ENCODE data around the gene EVPLL.
"Not testable (repeated sequence)": the region's sequence is repeated elsewhere in the genome, so short reads cannot be mapped to it uniquely, and the experiment has no call there.

Gene EVPLL

DNA sequence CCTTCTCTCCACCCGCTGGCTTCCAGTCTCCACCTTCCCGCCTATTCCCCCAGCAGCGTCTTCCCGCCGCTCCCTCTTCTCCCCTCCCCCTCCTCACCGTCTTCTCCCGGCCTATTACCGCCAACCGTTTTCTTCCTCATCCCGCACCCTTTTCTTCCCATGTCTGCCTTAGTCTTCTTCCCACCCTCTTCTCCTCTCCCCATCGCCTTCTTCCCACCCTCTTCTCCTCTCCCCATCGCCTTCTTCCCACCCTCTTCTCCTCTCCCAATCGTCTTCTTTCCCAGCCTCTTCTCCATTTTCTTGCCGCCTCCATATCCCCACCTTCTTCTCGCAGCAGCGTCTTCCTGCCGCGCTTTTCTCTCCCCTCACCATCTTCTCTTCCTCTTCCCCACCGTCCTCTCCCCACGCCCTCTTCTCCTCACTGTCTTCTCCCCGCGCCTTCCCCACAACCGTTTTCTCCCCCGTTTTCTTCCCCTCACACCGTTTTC, 33.8 kb downstream of the EVPLL start:
- Mint-ChIP-seq H3K4me3 (peak overlapping the region; percentile 94), H3K27ac (peak overlapping the region; percentile 94), H3K4me1 (peaks cover 34% of the 10 kb centered on the region)
- H3K36me3 Mint-ChIP-seq (ENCODE audit: low read depth); H3K9me3 Mint-ChIP-seq; H3K27me3 Mint-ChIP-seq (ENCODE audit: low read depth, poor library complexity): not testable (repeated sequence)
- peak; percentile 16 for DNase-seq

DNA sequence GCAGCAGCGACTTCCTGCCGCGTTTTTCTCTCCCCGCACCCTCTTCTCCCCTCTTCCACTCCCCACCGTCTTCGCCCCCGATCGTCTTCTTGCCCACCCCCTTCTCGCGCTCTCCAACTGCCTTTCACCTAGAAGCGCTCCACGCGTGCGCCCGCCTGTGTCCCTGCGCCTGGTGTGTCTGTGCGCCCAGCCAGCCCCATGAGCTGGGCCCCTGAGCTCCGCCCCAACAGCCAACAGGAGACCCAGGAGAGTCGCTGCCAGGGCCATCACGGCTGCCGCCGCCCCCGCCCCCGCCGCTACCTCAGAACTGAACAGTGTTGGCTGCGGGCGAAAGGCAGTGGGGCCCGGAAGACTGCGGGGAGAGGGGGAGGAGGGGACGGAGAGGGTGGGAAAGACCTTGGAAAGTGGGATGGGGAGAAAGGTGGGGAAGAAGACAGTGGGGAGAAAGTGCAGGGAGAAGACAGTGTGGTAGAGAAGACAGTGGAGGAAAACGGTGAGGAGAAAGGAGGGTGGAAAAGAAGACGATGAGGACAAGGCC, 34.5 kb downstream of the EVPLL start:
- H3K4me1 Mint-ChIP-seq = peaks cover 38% of the 10 kb centered on the region
- H3K4me3 Mint-ChIP-seq; H3K27ac Mint-ChIP-seq; H3K9me3 Mint-ChIP-seq; H3K36me3 Mint-ChIP-seq (ENCODE audit: low read depth); DNase-seq; H3K27me3 Mint-ChIP-seq (ENCODE audit: low read depth, poor library complexity): not testable (repeated sequence)

DNA sequence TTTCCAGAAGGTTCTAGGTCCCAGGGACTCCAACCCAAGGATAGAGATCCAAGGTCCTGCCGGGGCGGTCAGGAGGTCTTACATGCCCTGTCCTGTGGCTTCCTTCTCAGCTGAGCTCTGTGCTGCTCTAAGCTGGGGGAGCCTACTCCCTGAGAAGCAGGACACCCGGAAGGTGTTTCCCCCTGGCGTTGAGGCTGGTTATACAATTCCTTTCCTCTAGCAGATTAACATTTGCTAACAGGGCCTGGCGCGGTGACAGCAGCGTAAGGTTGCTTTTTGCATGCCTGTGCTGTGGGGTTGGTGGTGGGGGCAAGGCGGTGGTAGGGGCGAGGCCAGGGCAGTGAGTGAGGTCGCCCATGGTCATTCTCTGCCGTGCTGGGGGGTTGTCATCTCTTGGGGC, 43.9 kb downstream of the EVPLL start:
- H3K9me3 Mint-ChIP-seq; H3K4me3 Mint-ChIP-seq; H3K36me3 Mint-ChIP-seq (ENCODE audit: low read depth); H3K27me3 Mint-ChIP-seq (ENCODE audit: low read depth, poor library complexity); DNase-seq; H3K27ac Mint-ChIP-seq; H3K4me1 Mint-ChIP-seq: not testable (repeated sequence)

DNA sequence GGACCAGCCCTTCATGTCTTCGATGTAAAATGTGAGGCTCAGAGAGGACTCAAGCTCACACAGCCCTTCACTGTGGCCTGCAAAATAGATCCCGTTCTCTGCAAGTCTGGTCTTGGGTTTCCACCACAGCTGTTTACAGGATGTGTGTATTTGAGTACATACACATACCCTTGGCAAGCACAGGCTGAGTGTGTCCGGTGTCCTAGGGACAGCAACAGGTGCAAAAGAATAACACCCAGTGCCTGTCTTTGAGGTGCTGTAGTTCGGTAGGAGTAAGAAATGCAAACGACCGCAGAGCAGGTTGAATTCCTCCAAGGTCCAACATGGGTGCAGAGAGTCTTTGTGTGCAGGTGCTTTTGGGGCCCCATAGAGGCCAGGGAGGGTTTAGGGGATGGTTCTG, 44.9 kb downstream of the EVPLL start:
- not testable (repeated sequence) for DNase-seq; H3K4me1 Mint-ChIP-seq; H3K27me3 Mint-ChIP-seq (ENCODE audit: low read depth, poor library complexity); H3K36me3 Mint-ChIP-seq (ENCODE audit: low read depth); H3K4me3 Mint-ChIP-seq; H3K27ac Mint-ChIP-seq; H3K9me3 Mint-ChIP-seq

DNA sequence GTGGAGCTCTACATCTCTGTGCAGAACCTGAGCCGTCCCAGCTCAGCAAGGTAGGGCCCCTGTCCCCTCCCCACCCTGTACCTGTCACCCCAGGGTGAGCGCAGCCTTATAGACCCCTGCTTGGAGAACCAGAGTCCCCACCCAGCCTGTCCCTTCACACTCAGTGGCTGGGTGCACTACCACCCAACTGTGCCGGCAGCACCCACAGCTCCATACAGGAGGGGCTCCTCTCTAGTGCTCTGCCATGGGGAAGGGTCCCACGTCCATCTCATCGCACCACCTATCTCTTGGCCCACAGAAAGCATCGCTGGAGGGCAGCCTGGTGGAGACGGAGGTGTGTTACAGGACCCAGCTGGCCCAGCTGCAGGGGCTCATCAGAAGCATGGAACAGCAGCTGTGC, 45.4 kb downstream of the EVPLL start:
- not testable (repeated sequence) for H3K27me3 Mint-ChIP-seq (ENCODE audit: low read depth, poor library complexity); H3K4me1 Mint-ChIP-seq; DNase-seq; H3K9me3 Mint-ChIP-seq; H3K36me3 Mint-ChIP-seq (ENCODE audit: low read depth); H3K27ac Mint-ChIP-seq; H3K4me3 Mint-ChIP-seq

DNA sequence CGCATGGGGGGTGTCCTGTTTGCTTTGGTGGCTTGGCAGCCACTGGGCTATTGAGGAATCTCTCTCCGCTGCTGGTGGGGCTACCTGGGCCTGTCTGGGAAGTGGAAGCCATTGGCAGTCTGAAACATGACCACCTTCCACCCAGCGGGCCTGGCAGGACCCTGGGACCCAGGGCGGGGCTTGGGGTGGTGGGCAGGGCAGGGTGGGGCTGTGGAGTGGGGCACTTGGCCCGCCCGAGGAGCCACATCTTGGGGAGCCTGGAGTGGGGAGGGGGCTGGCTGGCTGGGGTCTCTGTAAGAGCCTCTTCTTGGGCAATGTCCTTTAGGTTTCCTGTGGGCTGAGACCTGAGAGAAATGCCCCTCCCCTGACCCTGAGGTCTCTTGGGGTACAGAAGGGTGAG, 48.0 kb downstream of the EVPLL start:
- H3K4me3 Mint-ChIP-seq; H3K36me3 Mint-ChIP-seq (ENCODE audit: low read depth); H3K9me3 Mint-ChIP-seq; H3K27ac Mint-ChIP-seq; H3K27me3 Mint-ChIP-seq (ENCODE audit: low read depth, poor library complexity); DNase-seq; H3K4me1 Mint-ChIP-seq: not testable (repeated sequence)

DNA sequence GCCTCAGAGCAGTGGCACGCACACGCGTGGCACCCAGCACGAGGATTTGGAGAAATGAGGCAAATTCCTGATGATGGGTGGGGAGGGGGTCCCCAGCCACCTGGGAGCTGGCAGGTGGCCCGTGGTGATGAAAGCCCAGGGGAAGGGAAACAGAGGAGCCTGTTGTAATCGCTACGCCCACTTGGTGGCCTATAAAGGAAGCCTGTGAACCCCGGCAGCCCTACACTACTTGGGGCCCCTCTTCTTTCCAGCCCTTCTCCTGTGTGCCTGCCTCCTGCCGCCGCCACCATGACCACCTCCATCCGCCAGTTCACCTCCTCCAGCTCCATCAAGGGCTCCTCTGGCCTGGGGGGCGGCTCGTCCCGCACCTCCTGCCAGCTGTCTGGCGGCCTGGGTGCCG, 49.1 kb downstream of the EVPLL start:
- not testable (repeated sequence) for H3K4me1 Mint-ChIP-seq; H3K9me3 Mint-ChIP-seq; H3K27ac Mint-ChIP-seq; H3K36me3 Mint-ChIP-seq (ENCODE audit: low read depth); H3K27me3 Mint-ChIP-seq (ENCODE audit: low read depth, poor library complexity); H3K4me3 Mint-ChIP-seq; DNase-seq

DNA sequence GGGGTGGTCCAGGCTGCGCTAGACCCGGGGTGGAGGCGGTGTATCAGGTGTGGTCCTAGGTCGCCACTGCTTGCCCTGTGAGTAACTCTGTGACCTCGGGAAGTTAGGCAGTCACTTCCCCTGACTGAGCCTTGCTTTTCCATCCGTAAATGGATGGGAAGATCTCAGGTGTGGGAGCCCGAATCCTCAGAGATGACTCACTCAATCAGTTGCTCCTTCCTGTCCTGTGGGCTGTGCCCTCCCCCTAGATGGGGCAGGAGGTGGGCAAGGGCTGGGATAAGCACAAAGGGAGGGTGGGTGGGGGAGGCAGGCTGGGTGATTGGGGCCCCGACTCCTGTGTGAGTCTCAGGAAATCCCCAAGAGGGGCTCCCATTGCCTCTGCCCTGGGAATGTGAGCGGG, 54.6 kb downstream of the EVPLL start:
- DNase-seq; H3K27ac Mint-ChIP-seq; H3K9me3 Mint-ChIP-seq; H3K27me3 Mint-ChIP-seq (ENCODE audit: low read depth, poor library complexity); H3K36me3 Mint-ChIP-seq (ENCODE audit: low read depth); H3K4me3 Mint-ChIP-seq; H3K4me1 Mint-ChIP-seq: not testable (repeated sequence)

Measured in nephron progenitor cell (in vitro differentiated cells).